NCI-H2029 treated with DMSO at 0.1 percent for 48 hours (cell line): ENCODE data around the gene RBP7.

Source experiments
- DNase-seq: peaks from one replicate; lab custom pipeline; 2025; lab: John Stamatoyannopoulos, UW

The RBP7 gene

GRCh38 chr1:10031461-10031860 lies 34.4 kb downstream of the RBP7 start:
- no peak for DNase-seq

GRCh38 chr1:10032590-10033358 lies 35.7 kb downstream of the RBP7 start, which contains the start of gene UBE4B:
UBE4B (plus strand) TSS chr1:10032958; CDS start chr1:10033671, 713 bp downstream.
- DNase-seq, result peak; percentile 93

GRCh38 chr1:10033359-10033845 lies 36.4 kb downstream of the RBP7 start:
- no peak for DNase-seq

GRCh38 chr1:10042746-10043145 lies 45.7 kb downstream of the RBP7 start:
- DNase-seq, result no peak

- no peak for DNase-seq
These were observed 48.7 kb downstream of the RBP7 start for GRCh38 chr1:10045480-10046355.

GRCh38 chr1:10046356-10047085 lies 49.5 kb downstream of the RBP7 start:
- DNase-seq, result no peak

GRCh38 chr1:10048601-10049000 lies 51.6 kb downstream of the RBP7 start:
- DNase-seq, result no peak

GRCh38 chr1:10050611-10051010 lies 53.6 kb downstream of the RBP7 start:
- no peak for DNase-seq

- DNase-seq, result no peak
These were observed 54.6 kb downstream of the RBP7 start for GRCh38 chr1:10051656-10052055.

- DNase-seq, result no peak
These were observed 55.3 kb downstream of the RBP7 start for GRCh38 chr1:10052347-10052746.

GRCh38 chr1:10054465-10054864 lies 57.4 kb downstream of the RBP7 start:
- no peak for DNase-seq

GRCh38 chr1:10056599-10056987 lies 59.6 kb downstream of the RBP7 start:
- peak; percentile 81 for DNase-seq

- DNase-seq, result no peak
These were observed 60.3 kb downstream of the RBP7 start for GRCh38 chr1:10057343-10057742.

- DNase-seq, result no peak
These were observed 60.8 kb downstream of the RBP7 start for GRCh38 chr1:10057796-10058195.

- DNase-seq, result peak; percentile 77
These were observed 62.3 kb downstream of the RBP7 start for GRCh38 chr1:10059342-10059718.

- no peak for DNase-seq
These were observed 63.5 kb downstream of the RBP7 start for GRCh38 chr1:10060311-10061100.

GRCh38 chr1:10061276-10061675 lies 64.2 kb downstream of the RBP7 start:
- DNase-seq, result no peak

- DNase-seq, result no peak
These were observed 66.8 kb downstream of the RBP7 start for GRCh38 chr1:10063878-10064277.

- DNase-seq, result no peak
These were observed 67.7 kb downstream of the RBP7 start for GRCh38 chr1:10064416-10065343.

- DNase-seq, result no peak
These were observed 68.3 kb downstream of the RBP7 start for GRCh38 chr1:10065344-10065685.
